Testis (tissue), 3 donors: ENCODE measurements around the gene ZBTB2. TPM values are rescaled to one million over a fixed set of nuclear protein-coding genes. Genes with fewer than 3 reads are reported as not detected.

Experiments
- DNase-seq: peaks from one replicate; pipeline ENCODE4 v3.0.0-alpha.2; 2019
- H3K27ac ChIP-seq, 2 donors: fragments of 200-600 bp; sonication (generic); one replicate each; pipeline ENCODE4 v1.5.1; 2019
- H3K27me3 ChIP-seq: fragments of 200-600 bp; sonication (generic); one replicate; pipeline ENCODE4 v1.5.1; 2019
- H3K36me3 ChIP-seq: fragments of 200-600 bp; sonication (generic); one replicate; pipeline ENCODE4 v1.5.1; 2017; ENCODE audit warnings: low read depth; ENCODE audit errors: missing control alignments
- H3K4me1 ChIP-seq: fragments of 200-600 bp; sonication (generic); one replicate; pipeline ENCODE4 v1.5.1; 2019
- H3K4me3 ChIP-seq, 2 donors: fragments of 200-600 bp; sonication (generic); one replicate each; pipeline ENCODE4 v1.5.1; 2017 to 2019
- H3K9me3 ChIP-seq: fragments of 200-600 bp; sonication (generic); one replicate; pipeline ENCODE4 v1.5.1; 2017
- POLR2A ChIP-seq: fragments of 450-650 bp; IDR thresholded peaks from one replicate; pipeline ENCODE4 v1.6.1; 2017; ENCODE audit warnings: antibody characterized with exemption, mild to moderate bottlenecking, moderate library complexity
- WGBS, 2 donors: methylation state at CpG; one replicate each; pipeline ENCODE4 v1.1.5; 2018; 5-methylcytosine and 5-hydroxymethylcytosine counted together
- intact Hi-C: fragments of 100-400 bp; cut with DNase I; formaldehyde crosslinking; loops from one replicate; pipeline ENCODE4 v1.15.1; 2023; ENCODE audit warnings: low total_unique reads
- polyA plus RNA-seq: library from polyadenylated mRNA; stranded (reverse); fragments of 350-450 nt; fragmentation: Illumina TruSeq; extraction: RNeasy Lipid Tissue Mini Kit (QIAGEN cat#74804); gene quantifications from one replicate; pipeline ENCODE4 v1.2.3, GENCODE V29; 2014; ENCODE audit warnings: low read depth, low replicate concordance; ENCODE audit not compliant: insufficient read depth
- total RNA-seq, 2 donors: library from RNA; depleted of rRNA; stranded (reverse); fragments of >200 nt; gene quantifications; one replicate each; pipeline ENCODE4 v1.2.3, GENCODE V29; 2016
- TF ChIP-seq, protein P1 (sequence below), 3 experiments: fragments of 450-650 bp in 2 of 3; fragments of 200-600 bp in 1 of 3; sonication (generic) in 1 of 3; IDR thresholded peaks; one replicate each; pipeline ENCODE4 v1.5.1; 2016 to 2019; ENCODE audit warnings: antibody characterized with exemption in 3 of 3, mild to moderate bottlenecking in 2 of 3, moderate library complexity in 1 of 3

The ZBTB2 gene
- total and polyA plus RNA-seq, 3 donors from 2014 or later, result 13.0 to 14.7 (median 14.7) TPM

DNA sequence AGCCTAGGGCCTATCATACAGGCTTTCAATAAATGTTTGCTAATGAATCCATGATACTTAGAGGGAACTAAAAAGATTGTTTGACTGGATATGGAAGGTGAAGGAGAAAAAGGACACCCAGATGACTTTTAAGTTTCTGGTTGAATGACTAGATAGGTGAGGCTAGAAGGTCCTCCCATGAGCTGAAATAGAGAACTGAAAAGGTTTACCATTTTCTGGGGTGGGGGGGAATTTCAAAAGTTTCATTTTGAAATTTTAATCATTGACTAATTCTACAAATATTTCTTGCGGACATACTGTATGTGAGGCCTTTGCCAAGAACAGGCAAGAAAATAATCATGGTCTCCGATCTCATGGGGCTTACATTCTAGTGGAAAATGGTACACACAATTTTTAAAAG lies 17.9 kb upstream of the ZBTB2 start:
- no peak for DNase-seq
- TF ChIP-seq, protein P1, sequence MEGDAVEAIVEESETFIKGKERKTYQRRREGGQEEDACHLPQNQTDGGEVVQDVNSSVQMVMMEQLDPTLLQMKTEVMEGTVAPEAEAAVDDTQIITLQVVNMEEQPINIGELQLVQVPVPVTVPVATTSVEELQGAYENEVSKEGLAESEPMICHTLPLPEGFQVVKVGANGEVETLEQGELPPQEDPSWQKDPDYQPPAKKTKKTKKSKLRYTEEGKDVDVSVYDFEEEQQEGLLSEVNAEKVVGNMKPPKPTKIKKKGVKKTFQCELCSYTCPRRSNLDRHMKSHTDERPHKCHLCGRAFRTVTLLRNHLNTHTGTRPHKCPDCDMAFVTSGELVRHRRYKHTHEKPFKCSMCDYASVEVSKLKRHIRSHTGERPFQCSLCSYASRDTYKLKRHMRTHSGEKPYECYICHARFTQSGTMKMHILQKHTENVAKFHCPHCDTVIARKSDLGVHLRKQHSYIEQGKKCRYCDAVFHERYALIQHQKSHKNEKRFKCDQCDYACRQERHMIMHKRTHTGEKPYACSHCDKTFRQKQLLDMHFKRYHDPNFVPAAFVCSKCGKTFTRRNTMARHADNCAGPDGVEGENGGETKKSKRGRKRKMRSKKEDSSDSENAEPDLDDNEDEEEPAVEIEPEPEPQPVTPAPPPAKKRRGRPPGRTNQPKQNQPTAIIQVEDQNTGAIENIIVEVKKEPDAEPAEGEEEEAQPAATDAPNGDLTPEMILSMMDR (IDR thresholded peaks at IDR 0.05), result no peak
- TF ChIP-seq POLR2A, result no peak
- Histone ChIP-seq H3K27ac (no peak overlapping the region), H3K27me3 (no peaks in the 10 kb centered on the region), H3K36me3 (no peaks in the 10 kb centered on the region), H3K4me1 (peaks cover 8% of the 10 kb centered on the region), H3K4me3 (no peak overlapping the region), H3K9me3 (no peaks in the 10 kb centered on the region)
- WGBS, 2 donors, result 91 to 96% methylated on average over 2 of the region's 2 CpGs
- intact Hi-C loops, result no loop called here

DNA sequence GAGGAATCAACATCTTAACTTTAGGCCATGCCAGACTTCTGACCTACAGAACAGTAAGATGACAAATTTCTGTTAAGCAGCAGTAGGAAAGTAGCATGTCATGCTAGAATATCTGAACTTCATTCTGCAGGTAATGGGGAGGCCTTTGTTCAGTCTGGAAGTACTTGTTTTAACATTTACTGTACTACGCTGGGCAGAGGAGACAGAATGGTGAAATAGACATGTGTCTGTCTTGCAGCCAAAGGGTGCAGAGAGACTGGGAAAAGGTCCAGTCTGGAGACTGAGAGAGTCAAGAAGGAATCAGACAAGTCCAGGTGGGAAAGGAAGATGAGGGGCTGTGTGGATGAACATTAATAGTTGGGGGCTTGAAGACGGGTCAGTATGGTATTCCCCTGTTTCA lies 17.5 kb upstream of the ZBTB2 start:
- no peaks in the 10 kb centered on the region for H3K9me3 ChIP-seq
- TF ChIP-seq, protein P1 (IDR thresholded peaks at IDR 0.05), result no peak
- TF ChIP-seq POLR2A, result no peak
- no peak overlapping the region for H3K4me3 ChIP-seq
- no peak for DNase-seq
- peaks cover 8% of the 10 kb centered on the region for H3K4me1 ChIP-seq
- intact Hi-C loops, result no loop called here
- H3K27me3 ChIP-seq, result no peaks in the 10 kb centered on the region
- no peaks in the 10 kb centered on the region for H3K36me3 ChIP-seq
- 91 to 94% methylated on average over 2 of the region's 2 CpGs for WGBS, 2 donors
- H3K27ac ChIP-seq, result no peak overlapping the region

DNA sequence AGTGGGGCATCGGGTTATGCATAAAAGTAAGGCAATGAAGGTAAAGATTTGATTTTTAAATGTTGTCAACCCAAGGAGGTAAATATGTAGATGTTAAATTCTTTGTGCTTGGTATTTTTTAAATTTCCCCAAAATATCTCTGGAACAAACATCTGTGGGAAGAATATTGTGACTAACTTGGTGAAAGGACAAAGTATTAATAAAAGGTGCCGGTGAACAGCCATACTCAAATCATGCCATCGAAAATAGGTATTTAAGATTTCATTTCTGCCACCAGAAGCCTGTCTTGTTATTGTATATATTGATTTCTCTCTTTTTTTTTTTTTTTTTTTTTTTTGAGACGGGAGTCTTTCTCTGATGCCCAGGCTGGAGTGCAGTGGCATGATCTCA lies 12.6 kb upstream of the ZBTB2 start:
- Histone ChIP-seq H3K9me3 (no peaks in the 10 kb centered on the region), H3K4me3 (no peak overlapping the region), H3K27me3 (no peaks in the 10 kb centered on the region), H3K4me1 (peaks cover 8% of the 10 kb centered on the region), H3K27ac (no peak overlapping the region), H3K36me3 (no peaks in the 10 kb centered on the region)
- 81 to 87% methylated on average over 4 of the region's 4 CpGs for WGBS, 2 donors
- intact Hi-C loops, result no loop called here
- no peak for DNase-seq
- TF ChIP-seq, protein P1 (IDR thresholded peaks at IDR 0.05), result no peak
- no peak for TF ChIP-seq POLR2A

DNA sequence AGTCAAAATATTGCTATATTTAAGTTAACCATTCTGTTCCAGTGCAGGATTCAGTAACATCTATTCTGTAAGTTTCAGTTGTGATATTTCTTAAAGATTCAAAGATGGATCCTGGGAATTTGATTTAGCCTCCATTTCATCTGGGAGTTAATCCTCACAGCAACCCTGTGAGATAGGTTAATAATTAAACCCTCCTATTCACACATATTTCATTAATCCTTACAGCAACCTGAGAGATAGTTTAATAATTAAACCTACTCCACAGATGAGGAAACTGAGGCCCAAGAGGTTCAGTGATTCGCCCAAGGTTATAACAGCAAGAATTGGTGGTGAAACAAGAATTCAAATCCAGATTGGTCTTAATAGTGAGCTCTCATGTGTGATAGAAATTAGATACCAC lies 10.9 kb upstream of the ZBTB2 start:
- TF ChIP-seq, protein P1 (IDR thresholded peaks at IDR 0.05), result no peak
- no peak for TF ChIP-seq POLR2A
- intact Hi-C loops, result no loop called here

DNA sequence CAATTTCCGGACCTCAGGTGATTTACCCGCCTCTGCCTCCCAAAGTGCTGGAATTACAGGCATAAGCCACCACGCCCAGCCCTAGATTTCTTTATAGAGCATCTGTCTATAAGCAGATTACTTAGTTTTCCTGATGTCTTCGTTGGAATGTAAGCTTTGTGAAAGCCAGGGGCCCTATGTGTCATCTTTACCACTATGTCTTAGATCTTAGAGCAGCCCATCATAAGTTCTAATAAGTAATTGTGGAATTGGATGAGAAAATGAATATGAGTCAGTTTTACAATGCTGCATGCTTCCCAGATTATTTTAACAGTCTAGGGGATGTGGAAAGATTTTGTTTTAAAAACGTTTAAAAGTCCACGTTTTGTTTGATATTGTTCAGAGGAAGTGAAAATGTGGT lies 9.1 kb upstream of the ZBTB2 start:
- WGBS, 2 donors, result 54 to 67% methylated on average over 6 of the region's 6 CpGs
- no peaks in the 10 kb centered on the region for H3K9me3 ChIP-seq
- no peak overlapping the region for H3K4me3 ChIP-seq
- no peaks in the 10 kb centered on the region for H3K27me3 ChIP-seq
- H3K27ac ChIP-seq, result no peak overlapping the region
- peaks cover 11% of the 10 kb centered on the region for H3K4me1 ChIP-seq
- intact Hi-C loops, result no loop called here
- no peak for DNase-seq
- H3K36me3 ChIP-seq, result no peaks in the 10 kb centered on the region
- no peak for TF ChIP-seq POLR2A
- TF ChIP-seq, protein P1 (IDR thresholded peaks at IDR 0.05), result no peak

More for the DNA sequence above, 10.9 kb upstream of the ZBTB2 start:
- Histone ChIP-seq H3K36me3 (no peaks in the 10 kb centered on the region), H3K4me3 (no peak overlapping the region), H3K4me1 (peaks cover 8% of the 10 kb centered on the region), H3K27me3 (no peaks in the 10 kb centered on the region), H3K27ac (no peak overlapping the region), H3K9me3 (no peaks in the 10 kb centered on the region)
- DNase-seq, result no peak
- WGBS, 2 donors, result 83 to 90% methylated on average over 1 of the region's 1 CpG
